SJSA1 (cell line): ENCODE measurements around the gene MRPL21. TPM values are rescaled to one million over a fixed set of nuclear protein-coding genes. Genes with fewer than 3 reads are reported as not detected.
A peak's percentile ranks its signal among the peaks of the same experiment; 100 is the strongest.

Experiments
- DNase-seq, 2 experiments: peaks; one replicate each; pipeline ENCODE4 v3.0.0-alpha.2; 2015 to 2020; ENCODE audit warnings: low spot score in 2 of 2, low read depth in 1 of 2
- H3K27ac ChIP-seq: fragments of 250-450 bp; sonication (Bioruptor Pico); 2 replicates; pipeline ENCODE4 v1.5.1; 2020; ENCODE audit warnings: mild to moderate bottlenecking, moderate library complexity
- H3K27me3 ChIP-seq: fragments of 250-450 bp; sonication (Bioruptor Pico); replicated peaks from 2 replicates; pipeline ENCODE4 v1.5.1; 2020; ENCODE audit warnings: mild to moderate bottlenecking, moderate library complexity
- H3K36me3 ChIP-seq: fragments of 250-450 bp; sonication (Bioruptor Pico); 2 replicates; pipeline ENCODE4 v1.5.1; 2020; ENCODE audit warnings: mild to moderate bottlenecking
- H3K4me1 ChIP-seq: fragments of 250-450 bp; sonication (Bioruptor Pico); replicated peaks from 2 replicates; pipeline ENCODE4 v1.6.1; 2021; ENCODE audit warnings: mild to moderate bottlenecking
- H3K4me3 ChIP-seq: fragments of 250-450 bp; sonication (Bioruptor Pico); 2 replicates; pipeline ENCODE4 v1.5.1; 2020; ENCODE audit warnings: mild to moderate bottlenecking
- H3K9me3 ChIP-seq: fragments of 250-450 bp; sonication (Bioruptor Pico); replicated peaks from 2 replicates; pipeline ENCODE4 v1.5.1; 2020; ENCODE audit warnings: mild to moderate bottlenecking
- total RNA-seq: library from RNA; depleted of rRNA; stranded (reverse); fragments of >200 nt; shearing (Covaris generic); gene quantifications from 2 replicates; pipeline ENCODE4 v1.2.3, GENCODE V29; 2014; rRNA removed

Gene MRPL21
- 139 and 170 TPM in 2 replicates for total RNA-seq

DNA sequence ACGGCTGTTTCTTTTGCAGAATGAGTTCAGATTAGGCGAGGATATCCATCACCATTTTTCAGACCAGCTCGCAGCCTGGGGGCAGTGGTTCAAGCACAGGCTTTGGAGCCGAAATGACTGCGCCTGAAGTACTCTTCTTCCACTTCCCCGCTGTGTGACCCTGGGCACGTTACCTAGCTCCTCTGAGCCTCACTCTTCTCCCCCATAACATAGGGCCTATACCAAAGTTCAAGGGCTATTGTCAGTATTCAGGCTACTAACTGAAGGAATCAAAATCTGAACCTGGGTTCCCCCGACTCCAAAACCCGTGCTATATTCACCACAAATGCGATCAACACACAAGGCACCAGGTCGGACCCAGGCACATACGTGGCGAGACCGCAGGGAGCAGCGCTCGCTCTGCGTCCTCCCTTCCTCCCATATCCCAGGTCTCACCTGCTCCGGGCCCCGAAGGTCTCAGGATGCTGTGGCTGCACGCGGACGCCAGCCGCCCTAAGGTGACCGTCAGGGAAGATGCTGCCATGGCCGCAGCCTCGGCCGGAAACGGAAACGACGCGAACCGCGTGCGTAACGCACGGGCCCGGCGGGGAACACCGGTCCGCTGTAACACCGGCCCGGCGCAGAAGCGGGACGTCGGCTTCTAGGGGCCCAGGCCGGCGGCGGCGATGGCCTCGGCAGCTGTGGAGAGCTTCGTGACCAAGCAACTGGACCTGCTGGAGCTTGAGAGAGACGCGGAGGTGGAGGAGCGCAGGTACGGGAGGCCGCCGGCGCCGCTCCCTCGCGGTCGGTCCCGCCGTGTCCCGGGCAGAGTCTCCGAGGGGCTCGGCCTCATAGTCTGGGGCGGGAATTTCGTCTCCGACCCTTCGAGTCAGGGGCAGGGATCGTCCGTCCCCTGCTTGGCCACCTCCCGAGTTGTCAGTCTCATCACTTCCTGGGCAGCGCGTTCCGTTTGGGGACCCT, at the start of gene MRPL21, which contains the start of gene IGHMBP2:
MRPL21 (minus strand) TSS at position 545 of the 960 bp plus-strand sequence; CDS start at position 523, 22 bp downstream.
IGHMBP2 (plus strand) TSS at position 604 of the 960 bp plus-strand sequence; CDS start at position 666, 62 bp downstream.
- Histone ChIP-seq H3K4me1 (peaks cover 16% of the 10 kb centered on the region), H3K27me3 (no peaks in the 10 kb centered on the region), H3K4me3 (peak within 1 kb of the TSS; percentile 80), H3K27ac (peak within 1 kb of the TSS; percentile 53), H3K36me3 (peaks cover 56% of the 10 kb centered on the region), H3K9me3 (no peaks in the 10 kb centered on the region)
- peak; percentile 93 for DNase-seq

DNA sequence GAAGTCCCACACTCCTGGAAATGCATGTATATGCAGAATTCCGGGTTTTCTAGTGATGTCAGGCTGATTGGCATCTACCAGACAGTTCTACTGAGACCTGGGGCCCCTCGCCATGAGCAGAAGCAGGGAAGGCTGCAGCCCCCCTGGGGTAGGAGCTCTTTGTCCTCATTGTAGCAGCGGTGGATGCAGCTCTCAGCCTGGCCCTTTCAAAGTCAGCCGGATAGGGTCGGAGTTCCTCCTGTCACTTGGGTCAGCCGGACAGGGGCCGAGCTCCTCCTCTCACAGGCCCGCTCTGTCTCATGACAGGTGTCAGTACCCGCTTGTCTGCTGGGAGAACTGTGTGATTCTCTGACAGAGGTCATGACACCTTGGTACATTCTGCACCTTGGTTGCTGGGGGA, 47.1 kb upstream of the MRPL21 start:
- H3K27me3 ChIP-seq, result no peaks in the 10 kb centered on the region
- no peaks in the 10 kb centered on the region for H3K36me3 ChIP-seq
- no peaks in the 10 kb centered on the region for H3K9me3 ChIP-seq
- DNase-seq, result no peak
- no peak overlapping the region for H3K27ac ChIP-seq
- peaks cover 9% of the 10 kb centered on the region for H3K4me1 ChIP-seq
- H3K4me3 ChIP-seq, result no peak overlapping the region

DNA sequence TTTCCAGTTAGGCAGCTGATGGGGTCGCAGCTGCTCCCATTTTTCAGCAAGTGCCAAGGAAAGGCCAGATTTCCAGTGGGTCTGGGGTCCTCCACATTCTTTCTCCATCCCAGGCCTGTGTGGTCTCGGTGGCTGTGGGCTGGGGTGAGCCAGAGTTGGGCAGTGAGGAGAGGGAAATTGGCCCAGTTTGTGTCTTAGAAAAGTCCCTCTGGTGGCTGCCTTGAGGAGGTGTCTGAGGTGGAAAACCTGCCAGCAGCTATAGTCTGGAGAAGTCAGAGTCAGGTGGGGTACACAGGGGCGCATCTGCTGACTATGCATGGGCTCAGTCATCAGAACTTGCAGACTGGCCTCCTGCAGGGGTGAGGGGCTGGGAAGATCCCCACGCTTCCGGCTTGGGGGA, 46.6 kb upstream of the MRPL21 start:
- H3K27ac ChIP-seq, result no peak overlapping the region
- peak in 1 of 2 experiments; percentile 49 for DNase-seq
- no peaks in the 10 kb centered on the region for H3K27me3 ChIP-seq
- H3K36me3 ChIP-seq, result no peaks in the 10 kb centered on the region
- H3K9me3 ChIP-seq, result no peaks in the 10 kb centered on the region
- no peak overlapping the region for H3K4me3 ChIP-seq
- H3K4me1 ChIP-seq, result peaks cover 13% of the 10 kb centered on the region

DNA sequence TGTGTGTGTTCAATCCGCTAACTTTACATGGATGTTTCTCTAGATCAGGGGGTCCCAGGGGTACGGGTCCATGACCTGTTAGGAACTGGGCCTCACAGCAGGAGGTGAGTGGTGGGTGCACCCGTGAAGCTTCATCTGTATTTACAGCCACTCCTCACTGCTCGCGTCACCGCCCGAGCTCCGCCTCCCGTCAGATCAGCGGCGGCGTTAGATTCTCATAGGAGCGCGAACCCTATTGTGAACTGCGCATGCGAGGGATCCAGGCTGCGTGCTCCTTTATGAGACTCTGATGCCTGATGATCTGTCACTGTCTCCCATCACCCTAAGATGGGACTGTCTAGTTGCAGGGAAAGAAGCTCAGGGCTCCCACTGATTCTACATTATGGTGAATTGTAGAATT, 45.3 kb upstream of the MRPL21 start:
- no peak overlapping the region for H3K4me3 ChIP-seq
- H3K36me3 ChIP-seq, result no peaks in the 10 kb centered on the region
- peaks cover 13% of the 10 kb centered on the region for H3K4me1 ChIP-seq
- H3K27me3 ChIP-seq, result no peaks in the 10 kb centered on the region
- DNase-seq, result no peak
- H3K9me3 ChIP-seq, result no peaks in the 10 kb centered on the region
- no peak overlapping the region for H3K27ac ChIP-seq

DNA sequence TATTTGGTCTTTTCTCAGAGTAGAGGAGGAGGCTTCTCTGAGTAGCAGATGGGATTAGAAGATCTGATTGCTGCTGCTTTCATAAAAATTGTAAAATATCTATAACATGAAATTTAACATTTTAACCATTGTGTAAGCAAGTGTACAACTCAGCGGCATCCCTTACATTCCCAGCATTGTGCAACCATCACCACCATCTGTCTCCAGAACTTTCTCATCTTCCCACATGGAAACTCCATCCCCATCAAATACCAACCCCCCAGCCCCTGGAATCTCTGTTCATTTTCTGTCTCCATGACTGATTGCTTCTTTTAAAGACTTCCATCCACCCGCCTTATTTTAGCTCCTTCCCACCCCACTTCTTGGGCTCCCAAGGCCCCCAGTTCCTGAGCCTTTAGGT, 44.9 kb upstream of the MRPL21 start:
- no peak overlapping the region for H3K27ac ChIP-seq
- no peaks in the 10 kb centered on the region for H3K9me3 ChIP-seq
- no peak for DNase-seq

DNA sequence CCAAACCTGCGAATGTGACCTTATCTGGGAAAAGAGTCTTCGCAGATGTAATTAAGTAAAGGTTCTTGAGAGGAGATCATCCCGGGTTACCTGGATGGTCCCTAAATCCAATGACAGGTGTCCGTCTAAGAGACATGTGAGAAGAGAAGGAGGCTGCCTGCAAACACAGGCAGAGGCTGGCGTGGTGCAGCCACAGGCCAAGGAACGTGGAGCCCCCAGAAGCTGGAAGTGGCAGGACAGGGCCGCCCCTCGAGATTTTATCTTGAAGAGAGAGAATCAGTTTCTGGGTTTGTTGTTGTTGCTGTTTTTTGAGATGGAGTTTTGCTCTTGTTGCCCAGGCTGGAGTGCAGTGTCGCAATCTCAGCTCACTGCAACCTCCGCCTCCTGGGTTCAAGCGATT, 43.5 kb upstream of the MRPL21 start:
- DNase-seq, result no peak
- Histone ChIP-seq H3K4me3 (no peak overlapping the region), H3K27ac (no peak overlapping the region), H3K36me3 (no peaks in the 10 kb centered on the region), H3K4me1 (peaks cover 18% of the 10 kb centered on the region), H3K9me3 (no peaks in the 10 kb centered on the region), H3K27me3 (no peaks in the 10 kb centered on the region)

More for the DNA sequence above, 44.9 kb upstream of the MRPL21 start:
- H3K4me1 ChIP-seq, result peaks cover 13% of the 10 kb centered on the region
- H3K27me3 ChIP-seq, result no peaks in the 10 kb centered on the region
- no peak overlapping the region for H3K4me3 ChIP-seq
- no peaks in the 10 kb centered on the region for H3K36me3 ChIP-seq

DNA sequence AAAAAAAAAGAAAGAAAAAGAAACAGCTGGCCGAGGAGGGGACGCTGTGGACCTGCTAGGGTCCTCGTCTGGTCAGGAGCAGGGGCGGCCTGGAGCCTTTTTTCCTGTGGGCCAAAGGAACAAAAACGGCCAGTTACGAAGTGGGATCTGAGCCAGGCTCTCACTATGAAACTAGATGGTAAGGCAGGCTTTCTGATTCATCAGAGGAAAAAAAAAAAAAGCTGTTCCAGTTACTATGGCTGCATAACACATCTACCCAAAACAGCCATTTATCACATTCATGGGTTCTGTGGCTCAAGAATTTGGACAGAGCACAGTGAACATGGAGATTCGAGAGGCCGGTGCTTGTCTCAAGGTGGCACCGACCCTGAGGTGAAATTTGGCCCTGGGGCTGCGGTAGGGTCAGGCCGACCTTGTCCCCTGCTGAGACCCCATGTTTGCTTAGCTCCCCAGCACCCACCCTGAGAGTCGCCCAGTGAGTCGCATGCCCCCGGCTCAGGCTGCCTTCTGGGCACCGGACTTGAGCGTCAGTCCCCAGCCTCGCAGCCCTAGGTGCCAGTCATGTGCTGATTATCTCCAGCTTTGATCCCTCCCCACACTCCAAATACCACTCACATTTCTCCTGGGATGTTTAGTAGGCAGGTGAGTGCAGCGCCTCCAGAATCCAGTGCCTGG, 42.9 kb upstream of the MRPL21 start:
- Histone ChIP-seq H3K27ac (no peak overlapping the region), H3K9me3 (no peaks in the 10 kb centered on the region), H3K4me3 (no peak overlapping the region), H3K4me1 (peaks cover 18% of the 10 kb centered on the region), H3K36me3 (no peaks in the 10 kb centered on the region), H3K27me3 (no peaks in the 10 kb centered on the region)
- DNase-seq, result peak in 1 of 2 experiments; percentile 54

DNA sequence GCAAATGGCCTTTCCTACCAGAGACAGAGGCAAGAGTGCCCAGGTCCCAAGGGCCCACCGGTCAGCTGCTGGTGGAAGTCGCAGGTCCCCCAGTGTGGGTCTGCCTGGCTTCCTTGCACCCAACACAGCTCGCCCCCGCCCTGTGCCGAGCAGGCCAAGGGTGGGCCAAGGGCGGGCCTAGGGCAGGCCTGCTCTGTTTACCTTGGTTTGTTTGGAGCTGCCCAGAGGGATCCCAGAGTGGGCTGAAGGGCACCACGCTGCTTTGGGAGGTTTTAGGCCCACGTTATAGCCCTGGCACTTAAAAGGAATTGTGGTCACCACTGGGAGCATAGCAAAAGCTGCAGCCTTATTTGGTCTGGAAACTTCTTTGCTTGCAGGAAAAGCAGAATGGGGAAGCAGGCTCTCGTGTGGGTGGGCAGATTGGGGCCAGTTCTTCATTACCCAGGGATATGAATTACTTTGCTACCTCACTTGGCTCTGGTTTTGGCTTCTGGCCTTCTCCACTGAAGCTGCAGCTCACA, 39.2 kb upstream of the MRPL21 start:
- H3K36me3 ChIP-seq, result peaks cover 32% of the 10 kb centered on the region
- peaks cover 18% of the 10 kb centered on the region for H3K4me1 ChIP-seq
- no peak for DNase-seq
- no peak overlapping the region for H3K27ac ChIP-seq
- H3K27me3 ChIP-seq, result no peaks in the 10 kb centered on the region
- H3K4me3 ChIP-seq, result no peak overlapping the region
- no peaks in the 10 kb centered on the region for H3K9me3 ChIP-seq

DNA sequence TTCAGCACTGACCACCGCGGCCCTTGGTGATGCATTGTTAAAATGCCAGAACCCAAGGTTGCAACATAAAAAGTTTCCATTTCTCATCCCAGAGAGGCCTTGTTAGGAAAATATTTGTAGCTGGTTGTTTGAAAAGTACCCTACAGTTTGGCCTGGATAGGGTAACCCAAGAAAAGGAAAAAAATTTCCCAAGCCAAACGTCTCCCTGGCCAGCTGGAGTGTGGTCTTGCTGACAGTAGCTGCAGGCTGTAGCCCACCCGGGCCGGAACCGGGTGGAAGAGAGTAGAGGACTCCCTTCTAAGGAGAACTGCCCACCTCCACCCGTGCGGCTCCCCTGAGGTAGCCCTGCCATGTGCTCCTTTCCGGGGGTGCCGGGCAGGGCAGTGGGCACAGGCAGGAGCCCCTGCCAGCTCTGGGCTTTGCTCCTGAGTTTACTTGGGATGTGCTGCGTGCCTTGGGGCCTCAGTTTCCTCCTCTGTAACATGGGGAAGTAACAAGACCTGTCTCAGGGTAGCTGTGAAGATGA, 38.5 kb upstream of the MRPL21 start:
- no peak for DNase-seq

DNA sequence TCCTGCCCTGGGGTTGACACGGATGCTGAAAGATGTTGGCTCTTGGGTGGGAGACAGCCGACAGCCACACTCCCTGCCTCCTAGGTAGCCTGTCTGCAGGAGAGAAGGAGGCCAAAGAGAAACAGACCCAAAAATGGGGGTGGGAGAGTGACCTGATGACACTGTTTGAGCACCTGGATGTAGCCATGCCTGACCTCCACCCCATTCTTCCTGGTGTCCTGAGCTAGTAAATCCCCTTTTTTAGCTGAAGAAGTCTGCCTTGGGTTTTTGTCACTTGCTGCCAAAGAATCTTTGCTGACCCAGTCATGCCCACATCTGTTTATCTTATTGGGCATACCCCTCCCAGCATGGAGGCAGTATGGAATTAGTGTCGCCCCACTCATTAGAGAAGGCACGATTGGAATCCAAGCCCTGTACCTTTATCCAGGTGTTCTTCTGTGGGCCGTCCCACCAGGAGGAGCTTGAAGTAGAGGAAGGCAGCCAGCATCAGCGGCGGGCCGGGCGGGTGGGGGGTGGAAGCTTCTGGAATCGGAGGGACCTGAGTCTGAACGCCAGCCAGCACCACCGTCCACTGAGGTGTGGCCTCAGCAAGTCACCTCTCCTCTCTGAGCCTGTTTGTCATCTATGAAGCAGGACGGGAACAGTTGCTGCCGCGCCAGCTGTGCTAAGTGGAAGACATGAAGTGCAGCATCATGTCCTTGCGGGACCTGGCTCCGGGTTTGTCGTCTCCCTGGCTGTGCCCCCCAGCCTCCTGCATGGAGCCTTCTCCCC, 37.9 kb upstream of the MRPL21 start:
- H3K27me3 ChIP-seq, result no peaks in the 10 kb centered on the region
- H3K27ac ChIP-seq, result no peak overlapping the region
- DNase-seq, result no peak
- no peaks in the 10 kb centered on the region for H3K9me3 ChIP-seq
- H3K36me3 ChIP-seq, result peaks cover 45% of the 10 kb centered on the region
- H3K4me3 ChIP-seq, result no peak overlapping the region
- H3K4me1 ChIP-seq, result peaks cover 16% of the 10 kb centered on the region

More for the DNA sequence above, 38.5 kb upstream of the MRPL21 start:
- no peak overlapping the region for H3K4me3 ChIP-seq
- H3K36me3 ChIP-seq, result peaks cover 38% of the 10 kb centered on the region
- H3K4me1 ChIP-seq, result peaks cover 18% of the 10 kb centered on the region
- no peaks in the 10 kb centered on the region for H3K9me3 ChIP-seq
- no peak overlapping the region for H3K27ac ChIP-seq
- H3K27me3 ChIP-seq, result no peaks in the 10 kb centered on the region

DNA sequence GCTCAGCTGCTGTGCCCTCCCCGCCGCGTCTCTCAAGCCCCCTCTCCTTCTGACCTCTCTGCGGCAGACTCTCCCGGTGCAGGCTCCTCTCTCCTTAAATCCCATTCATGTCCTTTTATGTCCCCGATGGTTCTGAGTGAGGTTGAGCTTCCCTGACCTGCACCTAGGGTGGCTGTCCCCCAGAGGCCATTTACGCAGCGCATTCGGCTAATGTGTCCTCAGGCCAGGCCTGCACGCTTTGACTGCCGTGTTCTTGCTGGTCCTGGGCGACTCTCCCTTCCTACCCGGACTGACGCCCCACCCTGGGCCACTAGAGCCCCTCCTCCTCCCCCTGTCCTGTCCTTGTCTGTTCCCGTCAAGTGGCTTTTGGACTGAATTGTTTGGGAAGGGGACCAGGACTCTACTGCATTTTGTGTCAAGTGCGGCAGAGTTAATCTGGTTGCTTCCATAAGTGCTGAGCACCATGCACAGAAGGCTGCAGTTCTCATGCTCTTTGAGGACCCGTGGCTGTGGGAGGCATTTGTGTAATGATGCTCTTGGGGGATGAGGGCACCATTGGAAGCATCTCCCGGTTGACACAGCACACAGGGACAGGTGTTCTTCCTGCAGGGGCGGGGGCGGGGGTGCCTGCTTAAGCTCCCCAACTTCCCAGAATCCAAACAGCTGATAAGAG, 37.2 kb upstream of the MRPL21 start:
- Histone ChIP-seq H3K27ac (no peak overlapping the region), H3K36me3 (peaks cover 52% of the 10 kb centered on the region), H3K27me3 (no peaks in the 10 kb centered on the region), H3K9me3 (no peaks in the 10 kb centered on the region), H3K4me1 (peaks cover 10% of the 10 kb centered on the region), H3K4me3 (no peak overlapping the region)
- no peak for DNase-seq

DNA sequence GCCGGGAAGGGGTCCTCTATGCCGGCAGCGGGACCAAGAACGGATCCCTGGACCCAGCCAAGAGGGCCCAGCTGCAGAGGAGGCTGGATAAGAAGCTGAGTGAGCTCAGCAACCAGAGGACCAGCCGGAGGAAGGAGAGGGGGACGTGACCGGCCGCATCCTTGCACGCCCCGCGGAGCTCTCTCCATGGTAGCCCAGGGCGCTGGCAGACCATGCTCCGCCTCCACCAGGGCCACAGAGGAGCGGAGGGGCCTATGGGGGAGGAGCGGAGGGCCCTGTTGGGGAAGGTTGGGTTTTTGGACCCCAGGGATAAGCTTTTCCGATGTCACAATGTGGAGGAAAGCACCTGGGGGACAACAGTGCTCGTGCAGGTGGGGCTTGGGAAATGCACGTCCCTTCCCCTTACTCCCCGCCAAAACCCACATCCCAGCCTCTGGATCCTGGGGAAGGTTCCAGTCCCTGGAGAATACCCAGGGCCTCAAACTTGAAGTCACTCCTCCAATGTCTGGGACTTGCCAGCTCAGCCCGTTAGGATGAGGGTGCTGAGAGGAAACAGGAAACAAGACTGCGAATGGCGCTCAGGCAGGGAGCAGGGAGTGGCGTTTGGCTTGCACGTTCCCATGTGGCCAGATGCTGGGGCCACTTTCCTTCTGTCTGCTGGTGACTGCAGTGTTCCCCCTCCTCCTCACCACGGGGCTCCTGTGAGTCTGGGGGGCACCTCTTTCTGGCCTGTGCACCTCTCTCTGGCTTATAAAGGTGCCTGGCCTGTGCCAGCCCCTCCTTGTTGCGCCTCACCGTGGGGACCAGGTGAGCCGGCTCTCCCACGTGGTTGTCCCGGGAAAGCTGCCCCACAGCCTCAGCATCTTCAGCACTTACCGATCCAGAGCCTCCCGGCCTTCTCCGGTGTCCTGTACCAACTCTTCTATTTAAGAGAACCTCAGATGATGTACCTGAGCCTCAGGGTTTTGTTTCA, 36.2 kb upstream of the MRPL21 start:
- Histone ChIP-seq H3K4me1 (peaks cover 6% of the 10 kb centered on the region; the same call in 1 of the 2 replicates), H3K27me3 (no peaks in the 10 kb centered on the region), H3K36me3 (peaks cover 61% of the 10 kb centered on the region), H3K9me3 (no peaks in the 10 kb centered on the region), H3K27ac (no peak overlapping the region), H3K4me3 (no peak overlapping the region)
- DNase-seq, result no peak
